SK-N-SH treated with all-trans-retinoic acid at 6 μM for 48 hours (cell line): ENCODE results near the gene C22orf42.

ENCODE experiments used
- CSDC2 ChIP-seq: fragments of 250-450 bp; sonication (Bioruptor Pico); IDR thresholded peaks from 2 replicates; pipeline ENCODE4 v1.5.0; 2020; ENCODE audit warnings: mild to moderate bottlenecking, moderate library complexity
- RARB ChIP-seq: fragments of 250-450 bp; sonication (Bioruptor Pico); IDR thresholded peaks from 2 replicates; pipeline ENCODE4 v1.8.0; 2021; ENCODE audit warnings: mild to moderate bottlenecking, moderate library complexity
- SNAI2 ChIP-seq: fragments of 250-450 bp; sonication (Bioruptor Pico); IDR thresholded peaks from 2 replicates; pipeline ENCODE4 v1.5.0; 2020; ENCODE audit warnings: mild to moderate bottlenecking, moderate library complexity
- TCF4 ChIP-seq: fragments of 250-450 bp; sonication (Bioruptor Pico); IDR thresholded peaks from 2 replicates; pipeline ENCODE4 v1.8.0; 2021; ENCODE audit warnings: mild to moderate bottlenecking, moderate library complexity, borderline replicate concordance
- TOX ChIP-seq: fragments of 250-450 bp; sonication (Bioruptor Pico); IDR thresholded peaks from 2 replicates; pipeline ENCODE4 v1.8.0; 2021; ENCODE audit warnings: mild to moderate bottlenecking, moderate library complexity, borderline replicate concordance
- ZFP3 ChIP-seq: fragments of 250-450 bp; sonication (Bioruptor Pico); IDR thresholded peaks from 2 replicates; pipeline ENCODE4 v1.5.0; 2020; ENCODE audit warnings: mild to moderate bottlenecking, moderate library complexity
- TF ChIP-seq, protein P1 (sequence below): fragments of 250-450 bp; sonication (Bioruptor Pico); IDR thresholded peaks from 2 replicates; pipeline ENCODE4 v1.8.0; 2020; ENCODE audit warnings: mild to moderate bottlenecking, moderate library complexity, borderline replicate concordance

DNA sequence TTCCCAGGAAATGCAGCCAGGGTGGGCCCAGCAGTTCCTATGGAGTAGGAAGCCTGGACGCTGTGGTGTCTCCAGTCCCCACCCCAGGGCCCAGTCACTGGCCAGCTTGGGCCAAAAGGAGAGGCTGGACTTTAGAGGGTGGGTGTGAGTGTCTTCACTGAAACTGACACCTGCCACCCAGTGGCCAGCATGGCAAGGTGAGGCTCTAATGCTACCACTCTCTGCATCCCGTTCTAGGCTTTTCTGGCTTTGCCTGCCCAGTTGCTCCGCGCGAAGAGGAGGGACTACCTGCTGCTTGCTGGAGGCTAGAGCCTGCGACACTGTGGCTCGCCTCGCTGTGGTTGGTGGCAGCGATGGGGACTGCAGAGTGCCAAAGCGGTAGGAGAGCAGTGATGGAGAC lies 35.4 kb downstream of the C22orf42 start:
- TF ChIP-seq SNAI2 (no peak), TOX (CRISPR knock-in tag) (no peak), CSDC2 (CRISPR knock-in tag) (no peak), ZFP3 (CRISPR knock-in tag) (no peak), TCF4 (CRISPR knock-in tag) (no peak), RARB (CRISPR knock-in tag) (no peak)
- TF ChIP-seq, protein P1, sequence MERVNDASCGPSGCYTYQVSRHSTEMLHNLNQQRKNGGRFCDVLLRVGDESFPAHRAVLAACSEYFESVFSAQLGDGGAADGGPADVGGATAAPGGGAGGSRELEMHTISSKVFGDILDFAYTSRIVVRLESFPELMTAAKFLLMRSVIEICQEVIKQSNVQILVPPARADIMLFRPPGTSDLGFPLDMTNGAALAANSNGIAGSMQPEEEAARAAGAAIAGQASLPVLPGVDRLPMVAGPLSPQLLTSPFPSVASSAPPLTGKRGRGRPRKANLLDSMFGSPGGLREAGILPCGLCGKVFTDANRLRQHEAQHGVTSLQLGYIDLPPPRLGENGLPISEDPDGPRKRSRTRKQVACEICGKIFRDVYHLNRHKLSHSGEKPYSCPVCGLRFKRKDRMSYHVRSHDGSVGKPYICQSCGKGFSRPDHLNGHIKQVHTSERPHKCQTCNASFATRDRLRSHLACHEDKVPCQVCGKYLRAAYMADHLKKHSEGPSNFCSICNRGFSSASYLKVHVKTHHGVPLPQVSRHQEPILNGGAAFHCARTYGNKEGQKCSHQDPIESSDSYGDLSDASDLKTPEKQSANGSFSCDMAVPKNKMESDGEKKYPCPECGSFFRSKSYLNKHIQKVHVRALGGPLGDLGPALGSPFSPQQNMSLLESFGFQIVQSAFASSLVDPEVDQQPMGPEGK (CRISPR knock-in tag) = no peak
